Adrenal gland (tissue), 12 donors: Measurements from ENCODE around the gene ACAD11. TPM values are rescaled to one million over a fixed set of nuclear protein-coding genes. Genes with fewer than 3 reads are reported as not detected.

Source experiments
- DNase-seq, 7 donors: peaks; one replicate each; pipeline ENCODE4 v3.0.0-alpha.2; 2019 to 2020
- H3K27ac ChIP-seq, 5 donors: fragments of 200-600 bp; sonication (generic) in 4 of 5; 1 replicate in 3 of 5; 2 replicates in 2 of 5; pipeline versions ENCODE4 v1.5.1 to v1.8.0; 2016 to 2020; ENCODE audit warnings: mild to moderate bottlenecking in 1 of 5
- H3K27me3 ChIP-seq: fragments of 200-600 bp; 2 replicates; pipeline ENCODE4 v1.8.0; 2021
- H3K36me3 ChIP-seq, 2 donors: fragments of 200-600 bp; replicated peaks in 1 of 2; 1 replicate in 1 of 2; 2 replicates in 1 of 2; pipeline versions ENCODE4 v1.5.1 to v1.8.0; 2018 to 2022
- H3K4me1 ChIP-seq, 2 donors: fragments of 200-600 bp; replicated peaks in 1 of 2; 1 replicate in 1 of 2; 2 replicates in 1 of 2; pipeline versions ENCODE4 v1.5.1 to v1.8.0; 2018 to 2021
- H3K4me3 ChIP-seq, 4 donors: fragments of 200-600 bp; sonication (generic) in 3 of 4; one replicate each; pipeline ENCODE4 v1.5.1; 2016 to 2018
- H3K9me3 ChIP-seq, 3 donors: fragments of 200-600 bp; sonication (generic) in 1 of 3; replicated peaks in 1 of 3; 1 replicate in 2 of 3; 2 replicates in 1 of 3; pipeline versions ENCODE4 v1.5.1 to v1.8.0; 2016 to 2021
- POLR2A ChIP-seq, 2 donors: fragments of 450-650 bp; IDR thresholded peaks; one replicate each; pipeline ENCODE4 v1.6.1; 2017; ENCODE audit warnings: antibody characterized with exemption in 2 of 2, mild to moderate bottlenecking in 2 of 2, moderate library complexity in 1 of 2
- WGBS, 4 donors: extraction: QIAGEN DNeasy Blood & Tissue Kit in 2 of 4; methylation state at CpG; one replicate each; pipeline versions ENCODE4 v1.1.5 to v1.1.7; 2013 to 2017; 5-methylcytosine and 5-hydroxymethylcytosine counted together
- intact Hi-C, 2 donors: fragments of 100-400 bp; cut with DNase I; formaldehyde crosslinking; loops; one replicate each; pipeline versions ENCODE4 v1.14.1 to v1.15.0; 2022 to 2023
- polyA plus RNA-seq, 3 donors: library from polyadenylated mRNA; stranded (reverse); fragments of 200-250 nt in 2 of 3; fragments of 350-450 nt in 1 of 3; fragmentation: Illumina TruSeq in 1 of 3; extraction: RNeasy Lipid Tissue Mini Kit (QIAGEN cat#74804) in 1 of 3; gene quantifications; one replicate each; pipeline ENCODE4 v1.2.3, GENCODE V29; 2013 to 2014
- total RNA-seq, 9 donors: library from RNA; depleted of rRNA in 4 of 9; stranded (reverse); fragments of >200 nt in 4 of 9; fragments of 120-200 nt in 1 of 9; fragmentation: NEBNext Ultra II Directional in 1 of 9; extraction: Animal tissue kit (Norgen Biotek cat#: 25700) in 1 of 9; gene quantifications; one replicate each; pipeline versions ENCODE4 v1.1.0 to v1.2.4, GENCODE V29; 2013 to 2023
- TF ChIP-seq, protein P1 (sequence below), 6 experiments: fragments of 450-650 bp in 4 of 6; fragments of 200-600 bp in 2 of 6; sonication (generic) in 1 of 6; IDR thresholded peaks; 1 replicate in 5 of 6; 2 replicates in 1 of 6; pipeline versions ENCODE4 v1.5.1 to v1.8.0; 2016 to 2021; ENCODE audit warnings: antibody characterized with exemption in 6 of 6, mild to moderate bottlenecking in 2 of 6, moderate library complexity in 1 of 6
- donor health status: healthy with polysubstance abuse.
- donor health status: Bipolar disorder and iron deficiency.
- donor health status: DM: yes; HTN: yes; CAD: no.
- donor health status: DM: no; HTN: no; CAD: no.
- donor health status: DM: no; HTN: no; CAD: no.
- donor health status: DM: yes; HTN: yes; CAD: no.

The ACAD11 gene
- total and polyA plus RNA-seq, 12 donors, result 13.6 to 59.1 (median 25.6) TPM

DNA sequence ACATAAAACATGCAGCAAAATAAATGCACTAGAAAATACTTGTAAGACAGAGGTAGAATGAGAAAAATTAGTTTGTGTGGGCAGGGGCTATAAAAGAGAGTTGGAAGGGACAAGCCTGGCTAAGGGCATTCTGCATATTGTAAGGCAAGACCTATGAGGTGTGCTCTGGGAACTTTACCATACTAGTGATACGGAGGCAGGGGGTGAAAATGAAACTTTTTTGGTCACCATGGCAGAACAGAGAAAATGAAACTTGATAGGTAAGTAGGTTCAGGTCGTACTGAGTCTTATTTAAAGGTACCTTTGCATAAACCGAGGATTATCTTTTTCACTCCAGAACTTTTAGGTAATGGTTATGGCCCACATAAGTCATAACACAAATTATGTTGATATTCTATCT is 137.3 kb downstream of the ACAD11 start:
- H3K4me1 ChIP-seq, result peaks cover 0 to 10% of the 10 kb centered on the region in 2 donors
- no peaks in the 10 kb centered on the region for H3K9me3 ChIP-seq
- no peaks in the 10 kb centered on the region for H3K27me3 ChIP-seq
- H3K27ac ChIP-seq, result no peak overlapping the region
- DNase-seq, result no peak
- no peak for TF ChIP-seq POLR2A (IDR thresholded peaks at IDR 0.05)
- TF ChIP-seq, protein P1, sequence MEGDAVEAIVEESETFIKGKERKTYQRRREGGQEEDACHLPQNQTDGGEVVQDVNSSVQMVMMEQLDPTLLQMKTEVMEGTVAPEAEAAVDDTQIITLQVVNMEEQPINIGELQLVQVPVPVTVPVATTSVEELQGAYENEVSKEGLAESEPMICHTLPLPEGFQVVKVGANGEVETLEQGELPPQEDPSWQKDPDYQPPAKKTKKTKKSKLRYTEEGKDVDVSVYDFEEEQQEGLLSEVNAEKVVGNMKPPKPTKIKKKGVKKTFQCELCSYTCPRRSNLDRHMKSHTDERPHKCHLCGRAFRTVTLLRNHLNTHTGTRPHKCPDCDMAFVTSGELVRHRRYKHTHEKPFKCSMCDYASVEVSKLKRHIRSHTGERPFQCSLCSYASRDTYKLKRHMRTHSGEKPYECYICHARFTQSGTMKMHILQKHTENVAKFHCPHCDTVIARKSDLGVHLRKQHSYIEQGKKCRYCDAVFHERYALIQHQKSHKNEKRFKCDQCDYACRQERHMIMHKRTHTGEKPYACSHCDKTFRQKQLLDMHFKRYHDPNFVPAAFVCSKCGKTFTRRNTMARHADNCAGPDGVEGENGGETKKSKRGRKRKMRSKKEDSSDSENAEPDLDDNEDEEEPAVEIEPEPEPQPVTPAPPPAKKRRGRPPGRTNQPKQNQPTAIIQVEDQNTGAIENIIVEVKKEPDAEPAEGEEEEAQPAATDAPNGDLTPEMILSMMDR (IDR thresholded peaks at IDR 0.05), result no peak
- WGBS, 4 donors, result 75 to 93% (median 83%) methylated on average over 3 of the region's 3 CpGs
- intact Hi-C loops, result loop anchor here in 1 of 2 donors (10.0 kb wide), 1 partner anchor 48 kb away; no protein-coding TSS in a partner anchor
- H3K36me3 ChIP-seq, result peaks cover 0 to 49% of the 10 kb centered on the region in 2 donors
- no peak overlapping the region for H3K4me3 ChIP-seq

DNA sequence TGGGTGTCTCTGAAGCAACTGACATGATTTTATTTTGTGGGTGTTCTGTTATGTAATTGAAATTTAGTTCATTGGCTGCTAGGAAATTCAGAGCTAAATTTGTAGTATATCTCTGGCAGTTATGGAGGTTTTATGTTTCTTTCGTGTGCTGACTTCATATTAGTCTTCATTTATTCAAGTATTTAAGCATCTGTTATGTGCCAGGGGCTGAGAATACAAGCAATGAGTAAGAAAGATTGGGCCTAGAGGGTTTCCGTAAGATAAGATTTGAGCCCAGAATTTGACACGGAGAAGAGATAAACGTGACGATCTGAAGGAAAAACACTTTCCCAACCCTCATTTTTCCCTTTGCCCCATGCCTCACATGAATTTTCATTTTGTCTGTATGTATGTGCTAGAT is 137.7 kb downstream of the ACAD11 start:
- WGBS, 4 donors, result 69 to 78% (median 71%) methylated on average over 5 of the region's 5 CpGs
- no peak overlapping the region for H3K27ac ChIP-seq
- intact Hi-C loops, result loop anchor here in 1 of 2 donors (10.0 kb wide), 1 partner anchor 47 kb away; no protein-coding TSS in a partner anchor
- H3K36me3 ChIP-seq, result peaks cover 0 to 53% of the 10 kb centered on the region in 2 donors
- DNase-seq, result no peak
- peaks cover 0 to 10% of the 10 kb centered on the region in 2 donors for H3K4me1 ChIP-seq
- no peaks in the 10 kb centered on the region for H3K9me3 ChIP-seq
- TF ChIP-seq, protein P1 (IDR thresholded peaks at IDR 0.05), result no peak
- TF ChIP-seq POLR2A (IDR thresholded peaks at IDR 0.05), result no peak
- H3K4me3 ChIP-seq, result no peak overlapping the region
- no peaks in the 10 kb centered on the region for H3K27me3 ChIP-seq

DNA sequence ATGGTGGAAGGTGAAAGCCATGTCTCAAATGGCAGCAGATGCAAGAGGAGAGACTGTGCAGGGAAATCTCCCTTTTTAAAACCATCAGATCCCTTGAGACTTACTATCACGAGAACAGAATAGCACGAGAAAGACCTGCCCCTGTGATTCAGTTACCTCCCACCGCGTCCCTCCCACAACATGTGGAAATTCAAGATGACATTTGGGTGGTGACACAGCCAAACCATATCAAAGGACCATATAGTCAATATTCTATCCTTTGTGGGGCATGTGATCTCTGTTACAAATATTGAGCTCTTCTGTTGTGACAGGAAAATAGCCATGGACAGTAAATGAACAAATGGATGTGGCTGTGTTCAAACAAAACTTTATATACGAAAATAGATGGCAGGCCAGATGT is 139.7 kb downstream of the ACAD11 start:
- WGBS, 4 donors, result 89 to 98% (median 93%) methylated on average over 5 of the region's 5 CpGs

GRCh38 chr3:132517311-132517710 is 142.3 kb downstream of the ACAD11 start:
- Histone ChIP-seq H3K36me3 (peaks cover 0 to 50% of the 10 kb centered on the region in 2 donors), H3K9me3 (no peaks in the 10 kb centered on the region), H3K4me3 (no peak overlapping the region), H3K27ac (no peak overlapping the region), H3K4me1 (peaks cover 0 to 10% of the 10 kb centered on the region in 2 donors), H3K27me3 (no peaks in the 10 kb centered on the region)
- DNase-seq, result no peak
- TF ChIP-seq, protein P1 (IDR thresholded peaks at IDR 0.05), result no peak
- TF ChIP-seq POLR2A (IDR thresholded peaks at IDR 0.05), result no peak
- WGBS, 4 donors, result 90 to 98% (median 94%) methylated on average over 2 of the region's 2 CpGs
- intact Hi-C loops, result no loop called here

More for the DNA sequence above, 139.7 kb downstream of the ACAD11 start:
- Histone ChIP-seq H3K4me3 (no peak overlapping the region), H3K27me3 (no peaks in the 10 kb centered on the region), H3K9me3 (no peaks in the 10 kb centered on the region), H3K36me3 (peaks cover 0 to 51% of the 10 kb centered on the region in 2 donors), H3K27ac (no peak overlapping the region), H3K4me1 (peaks cover 0 to 10% of the 10 kb centered on the region in 2 donors)
- intact Hi-C loops, result loop anchor here in 1 of 2 donors (10.0 kb wide), 1 partner anchor 45 kb away; no protein-coding TSS in a partner anchor
- TF ChIP-seq, protein P1 (IDR thresholded peaks at IDR 0.05), result no peak
- no peak for TF ChIP-seq POLR2A (IDR thresholded peaks at IDR 0.05)
- no peak for DNase-seq
